T-cell (primary cell): ENCODE results near the gene COG8. TPM values are rescaled to one million over a fixed set of nuclear protein-coding genes. Genes with fewer than 3 reads are reported as not detected.
A peak's percentile ranks its signal among the peaks of the same experiment; 100 is the strongest.

Experiments
- ATAC-seq, 4 experiments: fragments of 200-7000 bp in 3 of 4; fragments of 150-1000 bp in 1 of 4; cut with Tn5 transposase; replicated peaks in 1 of 4; 1 replicate in 3 of 4; 2 replicates in 1 of 4; pipeline ENCODE4 v1.10.0; 2021; ENCODE audit warnings: moderate library complexity in 3 of 4, mild to moderate bottlenecking in 2 of 4, moderate number of reproducible peaks in 1 of 4
- CTCF ChIA-PET, 2 donors: fragments of 300-600 bp; sonication (Branson Sonifier 250); formaldehyde crosslinking; loops; one replicate each; lab custom pipeline; 2022; ENCODE audit warnings: antibody characterized with exemption in 2 of 2; lab: Charles Lee
- POLR2A ChIA-PET, 2 donors: fragments of 300-600 bp; sonication (Branson Sonifier 250); formaldehyde crosslinking; loops; one replicate each; lab custom pipeline; 2022; ENCODE audit warnings: antibody characterized with exemption in 2 of 2; lab: Charles Lee
- DNase-seq, 35 experiments: peaks; one replicate each; pipeline versions ENCODE4 v3.0.0 to v3.0.0-alpha.2; 2013 to 2023
- H3K27ac ChIP-seq: one replicate; pipeline ENCODE4 v1.5.1; 2013; ENCODE audit warnings: low read length
- H3K27me3 ChIP-seq, 2 experiments: replicated peaks in 1 of 2; 1 replicate in 1 of 2; 2 replicates in 1 of 2; pipeline versions ENCODE4 v1.6.1 to v1.7.0; 2013; ENCODE audit warnings: low read length in 1 of 2, mixed read lengths in 1 of 2; ENCODE audit not compliant: control insufficient read depth in 2 of 2, insufficient read depth in 2 of 2; ENCODE audit errors: extremely low read depth in 1 of 2
- H3K36me3 ChIP-seq, 2 donors: 1 replicate in 1 of 2; 2 replicates in 1 of 2; pipeline versions ENCODE4 v1.6.1 to v1.7.0; 2013; ENCODE audit warnings: low read length in 1 of 2; ENCODE audit not compliant: control insufficient read depth in 2 of 2, insufficient read depth in 1 of 2; ENCODE audit errors: extremely low read depth in 1 of 2
- H3K4me1 ChIP-seq, 2 experiments: 1 replicate in 1 of 2; 2 replicates in 1 of 2; pipeline versions ENCODE4 v1.6.1 to v1.7.0; 2013; ENCODE audit warnings: low read length in 2 of 2, mixed read lengths in 1 of 2; ENCODE audit not compliant: insufficient read depth in 2 of 2, control insufficient read depth in 1 of 2; ENCODE audit errors: extremely low read depth in 1 of 2
- H3K4me3 ChIP-seq, 2 donors: 1 replicate in 1 of 2; 2 replicates in 1 of 2; pipeline versions ENCODE4 v1.5.1 to v1.7.0; 2013; ENCODE audit warnings: mild to moderate bottlenecking in 2 of 2, low read length in 1 of 2, moderate library complexity in 1 of 2; ENCODE audit not compliant: control insufficient read depth in 1 of 2; ENCODE audit errors: extremely low read depth in 1 of 2
- H3K9me3 ChIP-seq: 2 replicates; pipeline ENCODE4 v1.7.0; 2013
- H3K27ac Mint-ChIP-seq, 2 donors: one replicate each; pipeline ENCODE4 v1.8.0; 2020 to 2021; ENCODE audit warnings: mild to moderate bottlenecking in 2 of 2, mixed read lengths in 2 of 2
- H3K27me3 Mint-ChIP-seq, 2 donors: one replicate each; pipeline ENCODE4 v1.8.0; 2021 to 2022; ENCODE audit warnings: mixed read lengths in 2 of 2
- H3K36me3 Mint-ChIP-seq: one replicate; pipeline ENCODE4 v1.8.0; 2021; ENCODE audit warnings: mixed read lengths
- H3K4me1 Mint-ChIP-seq, 3 donors: one replicate each; pipeline ENCODE4 v1.8.0; 2020 to 2022; ENCODE audit warnings: mixed read lengths in 3 of 3, mild to moderate bottlenecking in 1 of 3
- H3K4me3 Mint-ChIP-seq, 3 donors: one replicate each; pipeline ENCODE4 v1.8.0; 2020 to 2022; ENCODE audit warnings: mild to moderate bottlenecking in 3 of 3, mixed read lengths in 3 of 3, moderate library complexity in 3 of 3
- H3K9me3 Mint-ChIP-seq, 3 donors: one replicate each; pipeline ENCODE4 v1.8.0; 2020 to 2022; ENCODE audit warnings: mixed read lengths in 3 of 3
- WGBS: methylation state at CpG from one replicate; pipeline ENCODE4 v1.1.5; 2013; ENCODE audit warnings: missing lambda C conversion rate; ENCODE audit not compliant: insufficient coverage; 5-methylcytosine and 5-hydroxymethylcytosine counted together
- total RNA-seq, 35 experiments: library from RNA in 6 of 35; stranded (reverse) in 6 of 35; fragments of 120-200 nt in 1 of 35; gene quantifications; one replicate each; pipeline versions ENCODE4 v1.2.1 to v1.2.4 and lab custom pipeline; 2013 to 2026

COG8 gene
- total RNA-seq, 5 donors from 2014 or later (not counting 1 experiment from before 2014, with no cell fraction given): 31.2 to 70.4 (median 59.8) TPM

DNA sequence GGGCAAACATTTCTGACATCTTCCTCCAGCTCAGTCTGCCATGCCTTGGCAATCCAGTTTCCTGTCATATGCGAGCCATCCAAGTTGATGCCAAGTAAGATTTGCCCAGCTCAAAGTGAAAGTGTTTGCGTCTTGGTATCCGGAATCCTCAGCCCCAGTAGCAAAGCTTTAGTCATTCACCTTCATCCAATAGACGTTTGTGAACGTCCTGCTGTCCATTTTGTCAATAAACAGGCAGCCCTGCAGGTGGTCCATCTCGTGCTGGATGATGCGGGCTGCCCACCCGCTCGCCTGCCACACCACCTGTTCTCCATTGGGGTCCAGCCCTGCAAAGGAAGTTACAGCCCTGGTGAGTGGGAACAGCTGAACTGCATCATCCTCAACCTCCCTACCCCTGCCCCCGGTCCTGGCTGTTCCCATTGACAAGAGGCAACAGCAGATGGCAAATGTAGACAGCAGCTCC, 10.5 kb downstream of the COG8 start:
- H3K4me3 Mint-ChIP-seq: peak overlapping the region; percentile 72 to 78 (median 76)
- 48% methylated on average over 8 of the region's 10 CpGs for WGBS
- ATAC-seq (no peak), DNase-seq (no peak)
- peaks cover 50 to 62% (median 53%) of the 10 kb centered on the region in 3 donors for H3K4me1 Mint-ChIP-seq
- no peaks in the 10 kb centered on the region for H3K9me3 Mint-ChIP-seq
- peak overlapping the region; percentile 59 to 69 for H3K27ac Mint-ChIP-seq
- ChIA-PET CTCF (interaction anchor here in 1 of 2 donors (0.6 to 1.3 kb wide), 2 partner anchors 11 to 43 kb away, joined by 3 read pairs; no protein-coding TSS in a partner anchor), POLR2A (interaction anchor here in 1 of 2 donors (0.6 kb wide), 1 partner anchor 411 kb away, joined by 3 read pairs; no protein-coding TSS in a partner anchor)
- Histone ChIP-seq H3K27me3 (no peaks in the 10 kb centered on the region), H3K4me1 (peaks cover 18 to 49% of the 10 kb centered on the region in 2 experiments), H3K36me3 (peaks cover 5 to 43% of the 10 kb centered on the region in 2 donors), H3K9me3 (no peaks in the 10 kb centered on the region), H3K4me3 (peak overlapping the region in 1 of 2 donors; percentile 78), H3K27ac (no peak overlapping the region)
- H3K36me3 Mint-ChIP-seq: peaks cover 16% of the 10 kb centered on the region
- H3K27me3 Mint-ChIP-seq: no peaks in the 10 kb centered on the region

DNA sequence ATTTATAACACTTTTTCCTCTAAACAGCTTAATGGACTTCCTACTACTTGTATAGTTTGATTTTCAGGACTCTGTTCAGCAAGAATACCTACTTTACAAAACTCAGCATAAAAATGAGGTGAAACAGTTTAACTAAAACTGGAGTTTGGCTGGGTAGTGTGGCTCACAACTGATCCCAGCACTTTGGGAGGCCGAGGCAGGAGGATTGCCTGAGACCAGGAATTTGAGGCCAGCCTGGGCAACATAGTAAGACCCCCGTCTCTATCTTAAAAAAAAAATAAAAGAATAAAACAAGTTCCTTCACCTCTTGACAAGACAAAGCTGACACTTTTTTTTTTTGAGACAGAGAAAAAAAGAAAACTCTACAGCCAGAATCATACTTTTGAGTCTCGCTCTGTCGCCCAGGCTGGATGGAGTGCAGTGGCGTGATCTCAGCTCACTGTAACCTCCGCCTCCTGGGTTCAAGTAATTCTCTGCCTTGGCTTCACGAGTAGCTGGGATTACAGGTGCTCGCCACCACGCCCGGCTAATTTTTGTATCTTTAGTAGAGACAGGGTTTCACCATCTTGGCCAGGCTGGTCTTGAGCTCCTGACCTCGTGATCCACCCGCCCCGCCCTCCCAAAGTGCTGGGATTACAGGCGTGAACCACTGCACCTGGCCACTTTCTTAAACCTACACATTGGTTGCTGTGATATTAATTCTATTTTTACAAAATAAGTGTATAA, 11.6 kb downstream of the COG8 start:
- H3K4me3 ChIP-seq: no peak overlapping the region
- peaks cover 19% of the 10 kb centered on the region for H3K36me3 Mint-ChIP-seq
- H3K27ac Mint-ChIP-seq: peak overlapping the region in 1 of 2 donors; percentile 64
- peaks cover 7 to 42% of the 10 kb centered on the region in 2 donors for H3K36me3 ChIP-seq
- 86% methylated on average over 6 of the region's 14 CpGs for WGBS
- no peaks in the 10 kb centered on the region for H3K27me3 ChIP-seq
- no peaks in the 10 kb centered on the region for H3K27me3 Mint-ChIP-seq
- no peak overlapping the region for H3K27ac ChIP-seq
- ATAC-seq: no peak
- no peaks in the 10 kb centered on the region for H3K9me3 ChIP-seq
- H3K4me1 ChIP-seq: peaks cover 18 to 42% of the 10 kb centered on the region in 2 experiments
- peaks cover 43 to 56% (median 48%) of the 10 kb centered on the region in 3 donors for H3K4me1 Mint-ChIP-seq
- no peaks in the 10 kb centered on the region for H3K9me3 Mint-ChIP-seq
- POLR2A ChIA-PET: interaction anchor here in 1 of 2 donors (0.6 kb wide), 1 partner anchor 23 kb away, joined by 5 read pairs; no protein-coding TSS in a partner anchor
- no peak for DNase-seq
- CTCF ChIA-PET: interaction anchor here in 1 of 2 donors (0.7 kb wide), 1 partner anchor 78 kb away, joined by 3 read pairs; no protein-coding TSS in a partner anchor
- peak overlapping the region in 1 of 3 donors; percentile 76 for H3K4me3 Mint-ChIP-seq

DNA sequence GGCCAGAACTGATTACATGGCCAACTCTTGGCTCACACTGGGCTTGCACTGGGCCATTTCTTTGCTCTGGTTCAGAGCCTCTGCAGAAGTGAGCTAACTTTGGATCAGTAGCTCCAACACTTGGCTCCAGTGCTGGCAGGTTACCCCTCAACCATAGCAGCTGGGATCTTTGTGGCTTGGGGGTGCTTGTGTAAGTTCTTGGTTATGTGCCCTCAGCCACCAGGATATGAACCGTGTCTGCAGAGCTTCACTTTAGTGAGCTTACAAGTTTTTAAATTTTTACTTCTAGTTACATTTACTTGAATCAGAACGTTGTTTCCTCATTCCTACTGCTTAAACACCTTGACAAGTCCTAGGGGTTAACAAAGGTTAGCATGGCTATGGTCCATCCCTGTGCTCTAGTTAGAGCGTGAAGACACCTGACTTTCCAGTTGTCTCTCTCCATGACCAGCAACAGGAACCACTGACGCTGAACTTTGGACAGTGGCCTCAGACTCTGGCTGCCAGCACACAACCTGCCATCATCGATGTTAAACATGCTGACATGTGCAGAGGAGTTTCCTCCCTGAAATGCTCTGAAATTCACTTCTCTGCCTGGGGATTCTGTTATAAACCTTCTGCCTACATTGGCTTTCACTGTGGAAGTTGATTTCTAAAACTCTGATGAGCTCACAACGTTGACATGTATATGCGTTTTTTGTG, 13.0 kb downstream of the COG8 start:
- Mint-ChIP-seq H3K4me1 (peaks cover 38 to 51% (median 48%) of the 10 kb centered on the region in 3 donors), H3K9me3 (no peaks in the 10 kb centered on the region), H3K4me3 (peak overlapping the region in 1 of 3 donors; percentile 13), H3K36me3 (peaks cover 22% of the 10 kb centered on the region), H3K27ac (peak overlapping the region; percentile 8 to 79), H3K27me3 (no peaks in the 10 kb centered on the region)
- H3K27ac ChIP-seq: no peak overlapping the region
- POLR2A ChIA-PET: interaction anchor here in 1 of 2 donors (0.6 kb wide), 1 partner anchor 499 kb away, joined by 4 read pairs; no protein-coding TSS in a partner anchor
- 60% methylated on average over 3 of the region's 7 CpGs for WGBS
- no peak overlapping the region for H3K4me3 ChIP-seq
- peaks cover 18 to 46% of the 10 kb centered on the region in 2 donors for H3K36me3 ChIP-seq
- peaks cover 18 to 42% of the 10 kb centered on the region in 2 experiments for H3K4me1 ChIP-seq
- DNase-seq (no peak), ATAC-seq (no peak)
- CTCF ChIA-PET: interaction anchor here (0.6 kb wide), 2 partner anchors 10 to 428 kb away, joined by 6 to 7 read pairs; no protein-coding TSS in a partner anchor
- no peaks in the 10 kb centered on the region for H3K9me3 ChIP-seq
- H3K27me3 ChIP-seq: no peaks in the 10 kb centered on the region

DNA sequence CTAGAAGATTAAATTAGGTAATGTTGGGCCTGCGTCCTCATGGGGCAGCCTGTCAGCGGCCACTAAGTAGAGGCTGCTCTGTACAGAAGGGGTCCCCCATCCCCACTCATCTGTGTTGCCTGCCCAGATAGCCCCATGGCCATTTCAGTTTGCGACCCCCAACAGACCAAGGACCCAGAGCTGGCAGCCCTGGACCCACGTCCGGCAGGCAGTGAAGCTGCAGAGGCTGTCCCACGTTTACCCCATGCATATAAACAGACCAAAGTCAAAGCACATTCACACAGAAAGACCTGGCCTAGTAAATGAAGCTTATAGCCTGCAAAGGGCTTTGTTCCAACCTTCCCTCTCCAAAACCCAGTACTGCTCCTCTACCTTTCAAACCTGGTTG, 13.6 kb downstream of the COG8 start:
- peak overlapping the region in 1 of 2 donors; percentile 52 for H3K27ac Mint-ChIP-seq
- CTCF ChIA-PET: no interaction called here
- H3K9me3 Mint-ChIP-seq: no peaks in the 10 kb centered on the region

DNA sequence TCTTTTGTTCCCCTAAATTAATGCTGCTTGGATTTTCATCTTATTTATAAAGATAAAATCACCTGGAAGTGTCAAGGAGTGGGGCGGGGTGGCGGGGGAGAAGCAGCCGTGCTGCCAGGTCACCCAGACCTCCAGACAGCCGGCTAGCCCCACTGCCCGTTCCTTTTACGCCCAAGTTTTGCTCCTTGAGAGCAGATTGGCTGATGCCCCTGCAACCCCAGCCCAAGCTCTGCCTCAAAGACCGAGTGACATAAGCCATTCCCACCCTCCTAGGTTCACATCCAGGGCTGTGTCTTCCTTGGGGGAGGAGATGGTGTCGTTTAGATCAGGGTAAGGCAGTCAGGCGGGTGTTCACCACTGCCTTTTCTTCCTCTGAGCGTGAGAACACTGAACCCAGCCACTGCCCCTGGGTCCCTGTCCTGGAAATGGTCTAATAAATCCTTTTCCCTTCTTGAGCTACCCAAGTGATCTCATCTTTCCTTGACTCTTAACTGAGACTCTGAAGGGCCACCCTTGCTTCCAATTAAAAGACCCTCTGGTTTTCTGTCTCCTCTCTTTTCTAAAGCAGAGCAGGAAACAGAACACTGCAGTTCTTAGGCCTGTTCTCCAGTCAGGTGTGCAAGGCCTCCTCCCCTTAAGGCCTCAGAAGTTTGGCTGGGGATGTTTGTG, 14.6 kb downstream of the COG8 start:
- H3K27me3 ChIP-seq: no peaks in the 10 kb centered on the region
- H3K4me3 ChIP-seq: no peak overlapping the region
- Mint-ChIP-seq H3K27ac (peak overlapping the region in 1 of 2 donors; percentile 39), H3K4me1 (peaks cover 38 to 53% (median 45%) of the 10 kb centered on the region in 3 donors), H3K36me3 (peaks cover 29% of the 10 kb centered on the region), H3K27me3 (no peaks in the 10 kb centered on the region), H3K4me3 (no peak overlapping the region), H3K9me3 (no peaks in the 10 kb centered on the region)
- ATAC-seq (no peak), DNase-seq (no peak)
- H3K4me1 ChIP-seq: peaks cover 18 to 32% of the 10 kb centered on the region in 2 experiments
- POLR2A ChIA-PET: interaction anchor here in 1 of 2 donors (0.6 kb wide), 1 partner anchor 12 kb away, joined by 3 read pairs; no protein-coding TSS in a partner anchor
- CTCF ChIA-PET: interaction anchor here in 1 of 2 donors (0.7 kb wide), 1 partner anchor 30 kb away, joined by 3 read pairs; no protein-coding TSS in a partner anchor
- H3K9me3 ChIP-seq: no peaks in the 10 kb centered on the region
- H3K36me3 ChIP-seq: peaks cover 33 to 62% of the 10 kb centered on the region in 2 donors
- no peak overlapping the region for H3K27ac ChIP-seq
- WGBS: 100% methylated on average over 1 of the region's 10 CpGs

More for the DNA sequence above, 13.6 kb downstream of the COG8 start:
- ATAC-seq: no peak
- WGBS: 92% methylated on average over 5 of the region's 6 CpGs
- H3K4me1 Mint-ChIP-seq: peaks cover 38 to 53% (median 46%) of the 10 kb centered on the region in 3 donors
- H3K36me3 Mint-ChIP-seq: peaks cover 25% of the 10 kb centered on the region
- no peak for DNase-seq
- H3K27me3 ChIP-seq: no peaks in the 10 kb centered on the region
- no peak overlapping the region for H3K4me3 ChIP-seq
- peak overlapping the region in 1 of 3 donors; percentile 13 for H3K4me3 Mint-ChIP-seq
- H3K27ac ChIP-seq: no peak overlapping the region
- H3K27me3 Mint-ChIP-seq: no peaks in the 10 kb centered on the region
- POLR2A ChIA-PET: interaction anchor here in 1 of 2 donors (0.6 kb wide), 1 partner anchor 500 kb away, joined by 4 read pairs; no protein-coding TSS in a partner anchor
- H3K9me3 ChIP-seq: no peaks in the 10 kb centered on the region
- peaks cover 18 to 36% of the 10 kb centered on the region in 2 experiments for H3K4me1 ChIP-seq
- peaks cover 22 to 51% of the 10 kb centered on the region in 2 donors for H3K36me3 ChIP-seq
